Heart right ventricle (tissue), 16 donors: ENCODE measurements around the gene OGDHL. TPM values are rescaled to one million over a fixed set of nuclear protein-coding genes. Genes with fewer than 3 reads are reported as not detected.

Experiments
- ATAC-seq, 8 donors: fragments of 200-7000 bp; cut with Tn5 transposase; one replicate each; pipeline ENCODE4 v1.9.1; 2020; ENCODE audit warnings: mild to moderate bottlenecking in 8 of 8, moderate library complexity in 8 of 8, moderate number of reproducible peaks in 1 of 8
- DNase-seq, 2 donors: peaks; one replicate each; pipeline ENCODE4 v3.0.0-alpha.2; 2020
- H3K27ac ChIP-seq, 10 donors: fragments of 200-600 bp; sonication (generic) in 2 of 10; one replicate each; pipeline versions ENCODE4 v1.5.0 to v1.8.0; 2020 to 2022; ENCODE audit warnings: mild to moderate bottlenecking in 3 of 10
- H3K27me3 ChIP-seq, 7 donors: fragments of 200-600 bp; one replicate each; pipeline ENCODE4 v1.8.0; 2021 to 2022; ENCODE audit warnings: mild to moderate bottlenecking in 2 of 7
- H3K36me3 ChIP-seq, 9 donors: fragments of 200-600 bp; sonication (generic) in 1 of 9; one replicate each; pipeline versions ENCODE4 v1.5.0 to v1.8.0; 2020 to 2022; ENCODE audit warnings: mild to moderate bottlenecking in 2 of 9
- H3K4me1 ChIP-seq, 9 donors: fragments of 200-600 bp; sonication (generic) in 1 of 9; one replicate each; pipeline versions ENCODE4 v1.5.0 to v1.8.0; 2020 to 2022; ENCODE audit warnings: mild to moderate bottlenecking in 4 of 9
- H3K4me3 ChIP-seq, 10 donors: fragments of 200-600 bp; sonication (generic) in 2 of 10; one replicate each; pipeline versions ENCODE4 v1.5.0 to v1.8.0; 2020 to 2022; ENCODE audit warnings: mild to moderate bottlenecking in 7 of 10, moderate library complexity in 2 of 10
- H3K9me3 ChIP-seq, 11 donors: fragments of 200-600 bp in 10 of 11; sonication (generic) in 2 of 11; one replicate each; pipeline versions ENCODE4 v1.5.0 to v1.8.0; 2013 to 2022; ENCODE audit warnings: mild to moderate bottlenecking in 2 of 11, control low read depth in 1 of 11, moderate library complexity in 1 of 11
- CTCF ChIP-seq, 9 donors: fragments of 200-600 bp; sonication (generic) in 2 of 9; IDR thresholded peaks; one replicate each; pipeline versions ENCODE4 v1.5.0 to v1.8.0; 2021 to 2022; ENCODE audit warnings: antibody characterized with exemption in 9 of 9, mild to moderate bottlenecking in 5 of 9, moderate library complexity in 1 of 9
- WGBS, 2 donors: extraction: QIAGEN DNeasy Blood & Tissue Kit; methylation state at CpG; one replicate each; pipeline ENCODE4 v1.1.7; 2013; ENCODE audit warnings: inconsistent platforms in 1 of 2; 5-methylcytosine and 5-hydroxymethylcytosine counted together
- intact Hi-C, 10 donors: fragments of 100-400 bp; cut with DNase I; formaldehyde crosslinking; loops; one replicate each; pipeline versions ENCODE4 v1.11.1 to v1.14.2; 2022
- polyA plus RNA-seq, 2 donors: library from polyadenylated mRNA; stranded (reverse); fragments of 200-250 nt; gene quantifications; one replicate each; pipeline ENCODE4 v1.2.3, GENCODE V29; 2013
- total RNA-seq, 10 donors: library from RNA; stranded (reverse); fragmentation: NEBNext Ultra II Directional in 3 of 10; extraction: Animal tissue kit (Norgen Biotek cat#: 25700) in 3 of 10; gene quantifications; one replicate each; pipeline versions ENCODE4 v1.2.1 to v1.2.4, GENCODE V29; 2021 to 2023
- donor health status: Arrhythmogenic right ventricular cardiomyopathy.
- donor health status: ischemic (EF 13 %, LVEDD 7.1; RV severe dilation, severe dysfunction).
- donor health status: healthy with polysubstance abuse.
- donor health status: DM: no; HTN: yes; CAD: no.
- donor health status: DM: no; HTN: no; CAD: no.
- donor health status: ischemic (EF 25% LVEDD 6.9; RV normal size, moderate dysfunction).
- donor health status: ischemic (EF 25% LVEDD 5.7; RV mildly dilated, moderate dysfunction).
- donor health status: healthy.
- donor health status: DM: yes; HTN: yes; CAD: no.
- donor health status: Ischemic cardiomyopathy.
- donor health status: ischemic (EF 35%, LVEDD 5.7; RV mildly dilated, moderate dysfunction).
- donor health status: nonischemic (EF 11% LVEDD 7.7; RV severe dilation, severe dysfunction).
- donor health status: DM: yes; HTN: yes; CAD: no.
- donor health status: PGD.
- donor health status: ischemic (EF 29% LVEDD 5.4; RV normal size, mild dysfunction).
- donor health status: nonischemic (EF 23%, LVEDD 6.1; RV moderate dilation, normal function).

The OGDHL gene
- total and polyA plus RNA-seq, 12 donors: 0.07 to 11.4 (median 2.4) TPM

- Histone ChIP-seq H3K4me1 (no peaks in the 10 kb centered on the region), H3K9me3 (peaks cover 0 to 34% (median 4%) of the 10 kb centered on the region in 11 donors), H3K36me3 (no peaks in the 10 kb centered on the region), H3K27me3 (peaks cover 0 to 47% (median 44%) of the 10 kb centered on the region in 7 donors), H3K27ac (no peak overlapping the region), H3K4me3 (no peak overlapping the region)
- intact Hi-C loops: no loop called here
- no peak for DNase-seq
- no peak for TF ChIP-seq CTCF (IDR thresholded peaks at IDR 0.05)
- no peak for ATAC-seq
- WGBS, 2 donors: 65 to 73% methylated on average over 4 of the region's 4 CpGs
Measured at GRCh38 chr10:49686651-49687050, 75.5 kb downstream of the OGDHL start.

Other genes starting within 250 kb of the OGDHL start
- gene ERCC6, start 223.2 kb downstream of the OGDHL start, total RNA-seq: 10 to 100 TPM; 12.8 to 32.4 (median 22.6) TPM
- gene ERCC6, start 223.2 kb downstream of the OGDHL start, polyA plus RNA-seq: 1 to 10 TPM; 1.9 to 4.8 TPM
- not detected for gene SLC18A3, start 152.0 kb downstream of the OGDHL start, total RNA-seq
- not detected for gene SLC18A3, start 152.0 kb downstream of the OGDHL start, polyA plus RNA-seq
- not detected for gene CHAT, start 148.3 kb downstream of the OGDHL start, total RNA-seq
- gene CHAT, start 148.3 kb downstream of the OGDHL start, polyA plus RNA-seq: not detected
- not detected for gene C10orf53, start 82.7 kb downstream of the OGDHL start, total RNA-seq
- gene C10orf53, start 82.7 kb downstream of the OGDHL start, polyA plus RNA-seq: not detected
- gene PARG, start 179.7 kb upstream of the OGDHL start, total RNA-seq: 10 to 100 TPM; 21.9 to 35.8 (median 29.2) TPM
- 1 to 10 TPM; 4.3 to 6.3 TPM for gene PARG, start 179.7 kb upstream of the OGDHL start, polyA plus RNA-seq
- gene TIMM23B, start 179.7 kb upstream of the OGDHL start, total RNA-seq: 10 to 100 TPM; 13.9 to 22.6 (median 19.4) TPM
- gene TIMM23B, start 179.7 kb upstream of the OGDHL start, polyA plus RNA-seq: 10 to 100 TPM in 1 of 2 donors, 1 to 10 TPM in 1; 7.6 to 13.2 TPM
- 1 to 10 TPM; 2.2 to 4.9 (median 3.7) TPM for gene AGAP6, start 226.1 kb upstream of the OGDHL start, total RNA-seq
- 10 to 100 TPM in 1 of 2 donors, 1 to 10 TPM in 1; 4.6 to 26.3 TPM for gene AGAP6, start 226.1 kb upstream of the OGDHL start, polyA plus RNA-seq